ENCODE results near the gene ZRANB1. TPM values are rescaled to one million over a fixed set of nuclear protein-coding genes. Genes with fewer than 3 reads are reported as not detected.

ZRANB1 gene
- total RNA-seq, 1 experiment from 2014 or later: 23.2 TPM

- Mint-ChIP-seq H3K27me3 (ENCODE audit: insufficient read depth, unreplicated experiment) (no peaks in the 10 kb centered on the region), H3K9me3 (ENCODE audit: unreplicated experiment) (no peaks in the 10 kb centered on the region), H3K36me3 (ENCODE audit: insufficient read depth, unreplicated experiment) (peaks cover 63% of the 10 kb centered on the region), H3K4me1 (ENCODE audit: insufficient read depth, unreplicated experiment) (no peaks in the 10 kb centered on the region), H3K27ac (ENCODE audit: low read depth, unreplicated experiment) (no peak overlapping the region), H3K4me3 (ENCODE audit: unreplicated experiment) (no peak overlapping the region)
- intact Hi-C loops (cut with micrococcal nuclease): no loop called here
- TF ChIP-seq CTCF (IDR thresholded peaks at IDR 0.05; ENCODE audit: unreplicated experiment): no peak
- ChIA-PET CTCF (no interaction called here), POLR2A (no interaction called here)
- no TSS peak for BruUV-seq (replicated peaks)
- no peak for DNase-seq (ENCODE audit: unreplicated experiment)
Measured at GRCh38 chr10:125004571-125005311, 62.8 kb downstream of the ZRANB1 start.

- H3K27me3 Mint-ChIP-seq (ENCODE audit: insufficient read depth, unreplicated experiment): no peaks in the 10 kb centered on the region
- H3K36me3 Mint-ChIP-seq (ENCODE audit: insufficient read depth, unreplicated experiment): peaks cover 63% of the 10 kb centered on the region
- H3K9me3 Mint-ChIP-seq (ENCODE audit: unreplicated experiment): no peaks in the 10 kb centered on the region
- CTCF ChIA-PET: no interaction called here
- no peak overlapping the region for H3K27ac Mint-ChIP-seq (ENCODE audit: low read depth, unreplicated experiment)
- no peak for TF ChIP-seq CTCF (IDR thresholded peaks at IDR 0.05; ENCODE audit: unreplicated experiment)
- no peak for DNase-seq (ENCODE audit: unreplicated experiment)
- no peaks in the 10 kb centered on the region for H3K4me1 Mint-ChIP-seq (ENCODE audit: insufficient read depth, unreplicated experiment)
- BruUV-seq (replicated peaks): no TSS peak
- H3K4me3 Mint-ChIP-seq (ENCODE audit: unreplicated experiment): no peak overlapping the region
- POLR2A ChIA-PET: no interaction called here
- intact Hi-C loops (cut with micrococcal nuclease): no loop called here
Measured at GRCh38 chr10:125005312-125006187, 63.6 kb downstream of the ZRANB1 start.

GRCh38 chr10:125006188-125006680, 64.3 kb downstream of the ZRANB1 start:
- no peak overlapping the region for H3K4me3 Mint-ChIP-seq (ENCODE audit: unreplicated experiment)
- H3K4me1 Mint-ChIP-seq (ENCODE audit: insufficient read depth, unreplicated experiment): no peaks in the 10 kb centered on the region
- CTCF ChIA-PET: no interaction called here

More at GRCh38 chr10:125006188-125006680, 64.3 kb downstream of the ZRANB1 start:
- DNase-seq (ENCODE audit: unreplicated experiment): no peak
- no peak overlapping the region for H3K27ac Mint-ChIP-seq (ENCODE audit: low read depth, unreplicated experiment)
- no peak for TF ChIP-seq CTCF (IDR thresholded peaks at IDR 0.05; ENCODE audit: unreplicated experiment)
- no peaks in the 10 kb centered on the region for H3K27me3 Mint-ChIP-seq (ENCODE audit: insufficient read depth, unreplicated experiment)
- H3K36me3 Mint-ChIP-seq (ENCODE audit: insufficient read depth, unreplicated experiment): peaks cover 60% of the 10 kb centered on the region
- POLR2A ChIA-PET: no interaction called here
- H3K9me3 Mint-ChIP-seq (ENCODE audit: unreplicated experiment): no peaks in the 10 kb centered on the region
- intact Hi-C loops (cut with micrococcal nuclease): no loop called here
- no TSS peak for BruUV-seq (replicated peaks)
